Progenitor cell of endocrine pancreas (in vitro differentiated cells): Measurements from ENCODE around the gene RETREG1. TPM values are rescaled to one million over a fixed set of nuclear protein-coding genes. Genes with fewer than 3 reads are reported as not detected.
A peak's percentile ranks its signal among the peaks of the same experiment; 100 is the strongest.

Experiments used
- DNase-seq: peaks from one replicate; pipeline ENCODE4 v3.0.0; 2021; ENCODE audit warnings: low spot score; ENCODE audit not compliant: unreplicated experiment
- H3K27ac Mint-ChIP-seq: 2 replicates; pipeline ENCODE4 v1.8.0; 2021; ENCODE audit warnings: mild to moderate bottlenecking, moderate library complexity, mixed read lengths
- H3K27me3 Mint-ChIP-seq: 2 replicates; pipeline ENCODE4 v1.8.0; 2021; ENCODE audit warnings: mixed read lengths
- H3K36me3 Mint-ChIP-seq: 2 replicates; pipeline ENCODE4 v1.8.0; 2022; ENCODE audit warnings: mixed read lengths; ENCODE audit not compliant: insufficient read depth
- H3K4me1 Mint-ChIP-seq: 2 replicates; pipeline ENCODE4 v1.8.0; 2021; ENCODE audit warnings: low read depth, mixed read lengths
- H3K4me3 Mint-ChIP-seq: 2 replicates; pipeline ENCODE4 v1.8.0; 2021; ENCODE audit warnings: low read depth, mild to moderate bottlenecking, moderate library complexity, mixed read lengths
- H3K9me3 Mint-ChIP-seq: 2 replicates; pipeline ENCODE4 v1.8.0; 2021; ENCODE audit warnings: low read depth, mixed read lengths
- total RNA-seq: library from RNA; stranded (reverse); gene quantifications from 2 replicates; pipeline ENCODE4 v1.2.1, GENCODE V29; 2021
- TF ChIP-seq, protein P1 (sequence below): fragments of 200-600 bp; sonication (generic); IDR thresholded peaks from one replicate; pipeline ENCODE4 v1.5.0; 2021; ENCODE audit warnings: antibody characterized with exemption, mild to moderate bottlenecking; ENCODE audit not compliant: unreplicated experiment

RETREG1 gene
- total RNA-seq, 1 donor from 2014 or later: 8.0 TPM

DNA sequence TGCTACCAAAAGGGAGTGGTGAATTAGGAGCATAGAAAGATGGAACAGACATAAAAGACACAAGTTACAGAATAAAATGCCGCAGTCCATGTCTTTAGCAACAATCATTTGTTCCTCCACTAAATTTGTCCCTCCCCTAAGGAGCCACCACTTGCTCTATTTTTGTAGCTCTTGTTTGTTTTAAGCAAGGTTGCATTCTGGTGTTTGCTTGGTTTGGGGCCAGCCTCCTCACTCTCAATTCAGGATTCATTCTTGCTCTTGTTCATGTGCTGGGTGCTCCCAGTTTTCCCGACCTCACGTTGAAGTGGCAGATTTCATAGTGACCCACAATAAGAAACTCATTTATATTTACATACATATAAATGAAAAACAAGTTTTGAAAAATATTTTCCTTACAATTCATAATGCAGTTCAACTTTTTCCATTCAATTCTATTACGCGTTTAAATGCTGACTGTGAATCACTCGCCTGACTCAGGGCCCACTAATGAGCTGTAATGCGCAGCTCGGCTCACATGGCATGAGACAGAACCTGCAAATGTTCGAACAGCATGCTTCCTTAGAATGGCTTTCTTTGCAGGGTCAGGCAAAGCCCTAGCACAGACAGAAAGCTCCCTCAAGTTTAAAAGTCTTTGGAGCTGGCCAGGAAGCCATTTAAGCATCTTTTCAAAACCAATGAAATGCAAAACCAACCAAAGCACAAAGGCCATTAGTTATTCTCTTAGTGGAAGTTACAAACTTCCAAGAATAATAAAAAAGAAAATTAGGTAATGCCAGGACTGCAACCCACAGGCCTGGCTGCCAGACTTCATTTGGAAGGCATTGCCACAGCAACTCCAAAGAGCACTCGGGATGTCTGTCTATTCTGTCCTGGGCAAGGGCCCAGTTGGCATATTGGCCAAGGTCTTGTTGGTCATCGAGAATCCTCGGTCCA lies 41.7 kb downstream of the RETREG1 start:
- Mint-ChIP-seq H3K27me3 (peaks cover 11% of the 10 kb centered on the region), H3K9me3 (no peaks in the 10 kb centered on the region), H3K4me1 (peaks cover 24% of the 10 kb centered on the region), H3K4me3 (no peak overlapping the region), H3K36me3 (no peaks in the 10 kb centered on the region), H3K27ac (no peak overlapping the region)
- TF ChIP-seq, protein P1, sequence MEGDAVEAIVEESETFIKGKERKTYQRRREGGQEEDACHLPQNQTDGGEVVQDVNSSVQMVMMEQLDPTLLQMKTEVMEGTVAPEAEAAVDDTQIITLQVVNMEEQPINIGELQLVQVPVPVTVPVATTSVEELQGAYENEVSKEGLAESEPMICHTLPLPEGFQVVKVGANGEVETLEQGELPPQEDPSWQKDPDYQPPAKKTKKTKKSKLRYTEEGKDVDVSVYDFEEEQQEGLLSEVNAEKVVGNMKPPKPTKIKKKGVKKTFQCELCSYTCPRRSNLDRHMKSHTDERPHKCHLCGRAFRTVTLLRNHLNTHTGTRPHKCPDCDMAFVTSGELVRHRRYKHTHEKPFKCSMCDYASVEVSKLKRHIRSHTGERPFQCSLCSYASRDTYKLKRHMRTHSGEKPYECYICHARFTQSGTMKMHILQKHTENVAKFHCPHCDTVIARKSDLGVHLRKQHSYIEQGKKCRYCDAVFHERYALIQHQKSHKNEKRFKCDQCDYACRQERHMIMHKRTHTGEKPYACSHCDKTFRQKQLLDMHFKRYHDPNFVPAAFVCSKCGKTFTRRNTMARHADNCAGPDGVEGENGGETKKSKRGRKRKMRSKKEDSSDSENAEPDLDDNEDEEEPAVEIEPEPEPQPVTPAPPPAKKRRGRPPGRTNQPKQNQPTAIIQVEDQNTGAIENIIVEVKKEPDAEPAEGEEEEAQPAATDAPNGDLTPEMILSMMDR: no peak
- no peak for DNase-seq

DNA sequence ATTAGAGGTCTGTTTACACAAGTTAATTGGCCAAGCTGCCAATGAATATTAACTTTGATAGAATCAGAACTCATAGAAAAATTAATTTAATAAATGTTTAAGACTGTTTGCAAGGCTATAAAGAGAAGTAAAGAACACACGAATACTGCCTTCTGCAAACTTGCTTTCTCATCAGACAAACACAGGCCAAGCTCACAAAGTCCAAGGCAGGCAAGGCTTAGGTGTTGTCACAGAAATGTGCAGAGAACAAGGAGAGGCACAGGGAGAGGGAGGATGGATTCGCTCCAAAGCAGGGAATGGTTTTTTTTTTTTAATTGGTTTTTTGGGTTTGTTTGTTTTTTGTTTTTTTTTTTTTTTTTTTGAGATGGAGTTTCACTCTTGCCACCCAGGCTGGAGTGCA lies 43.4 kb downstream of the RETREG1 start:
- Mint-ChIP-seq H3K4me3 (peak overlapping the region; percentile 8), H3K27me3 (peaks cover 13% of the 10 kb centered on the region), H3K4me1 (peaks cover 20% of the 10 kb centered on the region), H3K9me3 (peaks cover 4% of the 10 kb centered on the region), H3K36me3 (peaks cover 2% of the 10 kb centered on the region), H3K27ac (peak overlapping the region; percentile 71)
- TF ChIP-seq, protein P1: no peak
- no peak for DNase-seq

DNA sequence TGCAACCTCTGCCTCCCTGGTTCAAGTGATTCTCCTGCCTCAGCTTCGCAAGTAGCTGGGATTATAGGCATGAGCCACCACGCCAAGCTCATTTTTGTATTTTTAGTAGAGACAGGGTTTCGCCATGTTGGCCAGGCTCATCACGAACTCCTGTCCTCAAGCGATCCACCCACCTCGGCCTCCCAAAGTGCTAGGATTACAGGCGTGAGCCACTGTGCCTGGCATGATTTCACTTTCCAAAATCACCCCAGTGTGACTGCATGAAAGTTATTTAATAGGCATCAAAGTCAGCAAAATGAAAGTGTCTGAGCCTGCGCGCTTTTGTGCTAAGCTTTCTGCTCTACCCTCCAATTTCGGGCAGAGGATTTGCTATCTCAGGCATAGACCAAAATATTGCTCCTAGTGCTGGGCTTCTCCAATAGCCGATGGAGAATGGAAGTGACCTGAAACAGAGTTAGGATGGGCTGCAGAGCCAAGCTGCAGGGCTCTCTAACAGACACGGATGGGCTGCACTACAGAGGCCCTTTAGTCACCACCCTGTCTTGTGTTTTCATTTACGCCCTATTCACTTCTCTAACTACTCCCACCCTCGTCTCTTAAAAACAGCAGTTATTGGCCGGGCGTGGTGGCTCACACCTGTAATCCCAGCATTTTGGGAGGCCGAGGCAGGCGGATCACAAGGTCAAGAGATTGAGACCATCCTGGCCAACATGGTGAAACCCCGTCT lies 44.3 kb downstream of the RETREG1 start:
- Mint-ChIP-seq H3K4me3 (no peak overlapping the region), H3K27me3 (peaks cover 9% of the 10 kb centered on the region), H3K4me1 (peaks cover 20% of the 10 kb centered on the region), H3K27ac (no peak overlapping the region), H3K9me3 (peaks cover 4% of the 10 kb centered on the region), H3K36me3 (peaks cover 4% of the 10 kb centered on the region)
- TF ChIP-seq, protein P1: no peak
- DNase-seq: no peak

DNA sequence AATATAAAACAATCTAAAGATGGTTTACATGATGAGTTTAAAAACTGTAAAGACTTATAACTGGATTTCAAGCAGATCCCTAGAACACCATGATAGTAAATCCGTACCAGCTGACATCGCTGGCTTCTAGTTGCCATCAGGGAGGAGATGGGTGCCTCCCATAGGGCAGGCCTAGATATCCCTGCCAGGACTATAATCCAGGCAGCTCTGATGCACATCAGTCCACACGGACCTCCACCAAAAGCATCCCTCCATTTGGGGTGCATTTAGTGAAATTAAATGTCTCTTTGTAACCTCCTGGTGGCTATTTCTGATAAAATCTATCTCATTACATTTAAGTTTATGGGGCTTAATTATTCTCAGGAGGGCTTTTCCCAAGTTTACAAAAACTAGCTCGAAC lies 45.8 kb downstream of the RETREG1 start:
- TF ChIP-seq, protein P1: no peak
- peaks cover 9% of the 10 kb centered on the region for H3K27me3 Mint-ChIP-seq
- peaks cover 4% of the 10 kb centered on the region for H3K9me3 Mint-ChIP-seq
- no peak for DNase-seq
- no peak overlapping the region for H3K27ac Mint-ChIP-seq
- H3K4me1 Mint-ChIP-seq: peaks cover 20% of the 10 kb centered on the region
- peaks cover 4% of the 10 kb centered on the region for H3K36me3 Mint-ChIP-seq
- no peak overlapping the region for H3K4me3 Mint-ChIP-seq

DNA sequence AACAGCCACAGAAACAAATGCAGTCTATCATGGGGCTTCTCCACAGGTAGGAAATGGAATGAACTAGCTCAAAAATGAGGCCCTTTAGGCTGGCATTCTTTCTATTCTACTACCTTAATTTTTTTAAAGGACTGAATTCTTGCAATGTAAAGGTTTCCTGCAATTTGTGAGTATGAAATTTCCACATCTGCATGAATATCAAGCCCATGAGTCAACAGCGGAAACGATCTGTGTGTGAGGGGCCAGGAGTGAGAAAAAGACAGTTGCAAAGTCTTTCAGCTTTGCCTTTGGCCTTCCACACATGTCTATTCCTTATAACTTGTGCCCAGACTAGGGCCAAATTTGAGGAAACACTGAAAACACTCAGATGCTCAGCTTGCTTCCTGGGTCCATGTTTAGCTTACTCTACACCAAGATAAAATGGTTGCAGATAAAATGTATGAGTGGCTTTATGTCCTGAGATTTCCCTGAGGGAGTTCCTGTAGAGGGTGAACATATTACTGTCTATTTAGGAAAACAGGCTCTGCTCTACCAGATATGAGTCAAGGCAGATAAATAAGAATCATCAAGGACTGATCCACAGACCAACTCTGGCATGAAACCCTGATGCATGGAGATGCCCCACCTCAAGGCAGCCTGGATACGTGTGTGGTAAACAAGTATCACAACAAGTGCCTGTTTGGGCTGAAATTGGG lies 46.5 kb downstream of the RETREG1 start:
- no peak for DNase-seq
- peaks cover 4% of the 10 kb centered on the region for H3K9me3 Mint-ChIP-seq
- no peak overlapping the region for H3K4me3 Mint-ChIP-seq
- no peak overlapping the region for H3K27ac Mint-ChIP-seq
- H3K36me3 Mint-ChIP-seq: peaks cover 4% of the 10 kb centered on the region
- peaks cover 9% of the 10 kb centered on the region for H3K27me3 Mint-ChIP-seq
- TF ChIP-seq, protein P1: no peak
- peaks cover 20% of the 10 kb centered on the region for H3K4me1 Mint-ChIP-seq
